ENCODE data around the gene UBFD1.
"Not testable (repeated sequence)": the region's sequence is repeated elsewhere in the genome, so short reads cannot be mapped to it uniquely, and the experiment has no call there.

The UBFD1 gene

DNA sequence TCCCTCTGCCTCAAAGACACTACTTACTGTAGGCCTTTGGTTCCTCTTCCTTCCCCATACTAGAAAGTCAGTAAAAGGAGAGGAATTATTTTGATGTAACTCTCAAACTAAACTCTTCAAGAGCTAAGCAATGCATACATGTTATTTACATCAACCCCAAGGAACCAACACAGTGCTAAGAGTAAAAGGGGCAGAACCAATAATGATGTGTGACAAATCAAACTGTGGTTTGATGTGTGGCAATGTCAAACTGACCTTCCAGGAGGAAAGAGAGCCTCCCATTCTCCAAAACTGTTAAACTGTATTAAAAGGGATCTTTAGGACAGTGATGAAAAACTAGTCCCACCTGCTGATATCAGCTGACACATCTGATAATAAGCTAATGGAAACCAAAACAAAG is 22.9 kb downstream of the UBFD1 start:
- DNase-seq (ENCODE audit: low read depth, low spot score): no peak
- H3K4me1 ChIP-seq (ENCODE audit: insufficient read depth, insufficient read length): no peaks in the 10 kb centered on the region
- peaks cover 74% of the 10 kb centered on the region for H3K36me3 ChIP-seq (ENCODE audit: insufficient read depth, insufficient read length, low read length)
- no peaks in the 10 kb centered on the region for H3K27me3 ChIP-seq (ENCODE audit: insufficient read depth, insufficient read length)
- TF ChIP-seq ZNF274 (IDR thresholded peaks at IDR 0.05; ENCODE audit: low read depth, low read length) (no peak), YY1 (IDR thresholded peaks at IDR 0.05; ENCODE audit: insufficient read depth, insufficient read length) (no peak), SUZ12 (IDR thresholded peaks at IDR 0.05; ENCODE audit: extremely low read depth, insufficient read depth, insufficient read length) (no peak)
- no peak overlapping the region for H3K9ac ChIP-seq (ENCODE audit: insufficient read length, low read depth)
- no peak overlapping the region for H3K4me3 ChIP-seq (ENCODE audit: insufficient read length, low read depth)
- no peaks in the 10 kb centered on the region for H3K9me3 ChIP-seq (ENCODE audit: insufficient read depth, low read length)

DNA sequence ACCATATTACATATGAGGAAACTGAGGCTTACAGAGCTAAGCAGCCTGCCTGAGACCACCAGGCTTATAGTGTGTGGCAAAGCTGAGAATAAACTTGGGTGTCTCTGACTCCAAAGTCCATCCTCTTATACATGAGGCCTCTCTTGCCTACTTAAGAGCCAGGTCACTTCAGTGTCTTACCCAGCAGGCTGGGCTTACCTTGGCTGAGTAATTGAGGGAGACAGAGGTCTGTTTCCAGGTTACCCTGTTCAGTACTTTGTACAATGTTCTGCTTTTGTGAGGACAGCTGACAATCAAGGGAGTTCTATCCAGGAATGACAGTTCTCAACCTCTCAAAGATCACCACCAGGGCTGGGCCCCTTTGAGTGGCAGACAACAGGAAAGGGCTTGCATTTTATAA is 24.2 kb downstream of the UBFD1 start:
- Histone ChIP-seq H3K9me3 (ENCODE audit: insufficient read depth, low read length) (no peaks in the 10 kb centered on the region), H3K4me1 (ENCODE audit: insufficient read depth, insufficient read length) (no peaks in the 10 kb centered on the region), H3K36me3 (ENCODE audit: insufficient read depth, insufficient read length, low read length) (peaks cover 74% of the 10 kb centered on the region)

DNA sequence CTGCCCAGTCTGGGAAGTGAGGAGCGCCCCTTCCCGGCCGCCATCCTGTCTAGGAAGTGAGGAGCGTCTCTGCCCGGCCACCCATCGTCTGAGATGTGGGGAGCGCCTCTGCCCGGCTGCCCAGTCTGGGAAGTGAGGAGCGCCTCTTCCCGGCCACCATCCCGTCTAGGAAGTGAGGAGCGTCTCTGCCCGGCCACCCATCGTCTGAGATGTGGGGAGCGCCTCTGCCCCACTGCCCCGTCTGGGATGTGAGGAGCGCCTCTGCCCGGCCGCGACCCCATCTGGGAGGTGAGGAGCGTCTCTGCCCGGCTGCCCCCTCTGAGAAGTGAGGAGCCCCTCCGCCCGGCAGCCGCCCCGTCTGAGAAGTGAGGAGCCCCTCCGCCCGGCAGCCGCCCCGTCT is 25.7 kb downstream of the UBFD1 start:
- not testable (repeated sequence) for DNase-seq (ENCODE audit: low read depth, low spot score); H3K9me3 ChIP-seq (ENCODE audit: insufficient read depth, low read length); H3K4me3 ChIP-seq (ENCODE audit: insufficient read length, low read depth); H3K27me3 ChIP-seq (ENCODE audit: insufficient read depth, insufficient read length); H3K4me1 ChIP-seq (ENCODE audit: insufficient read depth, insufficient read length); H3K9ac ChIP-seq (ENCODE audit: insufficient read length, low read depth)
- H3K36me3 ChIP-seq (ENCODE audit: insufficient read depth, insufficient read length, low read length): peaks cover 82% of the 10 kb centered on the region

More for the DNA sequence above, 24.2 kb downstream of the UBFD1 start:
- no peak overlapping the region for H3K4me3 ChIP-seq (ENCODE audit: insufficient read length, low read depth)
- no peak overlapping the region for H3K9ac ChIP-seq (ENCODE audit: insufficient read length, low read depth)
- H3K27me3 ChIP-seq (ENCODE audit: insufficient read depth, insufficient read length): no peaks in the 10 kb centered on the region
- no peak for TF ChIP-seq ZNF274 (IDR thresholded peaks at IDR 0.05; ENCODE audit: low read depth, low read length)
- TF ChIP-seq SUZ12 (IDR thresholded peaks at IDR 0.05; ENCODE audit: extremely low read depth, insufficient read depth, insufficient read length): no peak
- no peak for TF ChIP-seq YY1 (IDR thresholded peaks at IDR 0.05; ENCODE audit: insufficient read depth, insufficient read length)
- no peak for DNase-seq (ENCODE audit: low read depth, low spot score)

DNA sequence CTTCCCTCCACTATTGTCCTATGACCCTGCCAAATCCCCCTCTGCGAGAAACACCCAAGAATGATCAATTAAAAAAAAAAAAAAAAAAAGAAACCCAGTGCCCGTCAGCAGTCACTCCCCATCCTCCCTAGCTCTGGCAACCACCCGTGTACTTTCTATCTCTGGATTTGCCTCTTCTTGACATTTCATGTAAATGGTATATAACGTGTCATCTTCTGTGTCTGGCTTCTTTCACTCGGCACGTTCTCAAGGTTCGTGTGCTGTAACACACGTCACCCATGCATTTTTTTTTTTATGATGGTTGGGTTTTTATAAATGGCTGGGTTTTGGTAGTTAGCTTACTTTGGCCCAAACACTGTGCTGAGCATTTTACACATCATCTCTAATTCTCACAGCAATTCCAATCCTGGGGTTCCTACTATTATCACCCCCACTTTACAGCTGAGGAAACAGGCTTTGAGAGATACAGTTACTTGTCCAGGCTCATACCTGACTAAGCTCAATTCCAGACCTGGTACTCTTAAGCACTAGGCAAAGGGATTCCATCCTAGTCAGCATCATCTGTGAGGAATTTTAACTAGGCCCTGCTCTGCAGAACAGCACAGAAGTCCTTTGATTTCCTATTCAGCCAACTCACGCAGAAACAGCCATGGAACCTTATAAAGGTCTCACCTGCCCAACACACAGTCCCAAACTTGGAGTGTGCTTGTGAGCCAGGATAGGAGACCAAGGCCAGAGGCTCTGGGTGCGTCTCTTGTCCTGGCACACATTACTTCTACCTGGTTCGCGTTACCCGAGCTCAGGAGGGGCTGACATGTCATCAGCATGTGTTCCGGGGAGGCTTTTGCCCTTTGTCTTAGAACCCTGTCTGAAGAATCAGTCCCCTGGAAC is 26.9 kb downstream of the UBFD1 start:
- DNase-seq (ENCODE audit: low read depth, low spot score): no peak
- Histone ChIP-seq H3K4me1 (ENCODE audit: insufficient read depth, insufficient read length) (no peaks in the 10 kb centered on the region), H3K4me3 (ENCODE audit: insufficient read length, low read depth) (no peak overlapping the region), H3K9me3 (ENCODE audit: insufficient read depth, low read length) (no peaks in the 10 kb centered on the region), H3K9ac (ENCODE audit: insufficient read length, low read depth) (no peak overlapping the region), H3K27me3 (ENCODE audit: insufficient read depth, insufficient read length) (no peaks in the 10 kb centered on the region), H3K36me3 (ENCODE audit: insufficient read depth, insufficient read length, low read length) (peaks cover 84% of the 10 kb centered on the region)
- no peak for TF ChIP-seq ZNF274 (IDR thresholded peaks at IDR 0.05; ENCODE audit: low read depth, low read length)
- TF ChIP-seq SUZ12 (IDR thresholded peaks at IDR 0.05; ENCODE audit: extremely low read depth, insufficient read depth, insufficient read length): no peak
- no peak for TF ChIP-seq YY1 (IDR thresholded peaks at IDR 0.05; ENCODE audit: insufficient read depth, insufficient read length)

DNA sequence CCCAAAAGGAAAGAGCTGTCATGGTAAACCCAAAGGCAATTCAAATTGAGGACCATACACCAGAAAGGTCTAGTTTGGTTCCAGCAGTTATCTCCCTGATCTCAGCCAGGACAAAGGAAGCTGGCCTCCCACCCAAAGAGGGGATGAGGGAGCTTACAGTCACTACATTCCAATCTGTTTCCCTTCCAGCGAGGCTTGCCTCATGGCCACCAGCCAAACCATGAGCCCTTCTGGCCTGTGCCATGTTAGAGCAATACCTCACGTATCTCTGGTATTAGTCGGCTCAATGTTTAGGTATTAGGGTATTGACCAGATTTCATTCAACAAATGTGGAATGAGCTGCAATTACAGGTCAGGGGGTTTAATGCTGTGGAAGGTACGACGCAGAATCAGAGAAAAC is 30.2 kb downstream of the UBFD1 start:
- Histone ChIP-seq H3K27me3 (ENCODE audit: insufficient read depth, insufficient read length) (no peaks in the 10 kb centered on the region), H3K4me1 (ENCODE audit: insufficient read depth, insufficient read length) (no peaks in the 10 kb centered on the region), H3K4me3 (ENCODE audit: insufficient read length, low read depth) (no peak overlapping the region), H3K9me3 (ENCODE audit: insufficient read depth, low read length) (no peaks in the 10 kb centered on the region), H3K36me3 (ENCODE audit: insufficient read depth, insufficient read length, low read length) (peaks cover 86% of the 10 kb centered on the region), H3K9ac (ENCODE audit: insufficient read length, low read depth) (no peak overlapping the region)
- no peak for TF ChIP-seq ZNF274 (IDR thresholded peaks at IDR 0.05; ENCODE audit: low read depth, low read length)
- TF ChIP-seq SUZ12 (IDR thresholded peaks at IDR 0.05; ENCODE audit: extremely low read depth, insufficient read depth, insufficient read length): no peak
- TF ChIP-seq YY1 (IDR thresholded peaks at IDR 0.05; ENCODE audit: insufficient read depth, insufficient read length): no peak
- no peak for DNase-seq (ENCODE audit: low read depth, low spot score)

DNA sequence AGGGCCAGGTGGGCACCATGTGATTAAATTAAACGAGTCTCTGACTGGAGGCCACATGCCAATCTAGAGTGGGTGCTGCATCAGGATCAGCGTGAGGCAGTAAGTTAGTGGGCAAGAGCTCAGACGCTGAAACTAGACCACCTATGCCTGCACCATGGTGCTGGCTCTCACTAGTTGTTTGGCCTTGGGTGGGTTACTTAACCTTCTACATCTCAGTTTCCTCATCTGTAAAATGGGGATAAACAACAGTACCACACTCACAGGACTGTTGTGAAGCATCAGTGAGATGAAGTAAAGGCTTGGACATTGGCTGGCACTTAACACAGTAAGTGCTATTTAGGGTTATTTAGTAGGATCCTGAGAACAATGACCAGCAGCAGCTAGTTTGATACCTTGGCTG is 32.7 kb downstream of the UBFD1 start:
- H3K4me1 ChIP-seq (ENCODE audit: insufficient read depth, insufficient read length): no peaks in the 10 kb centered on the region
- peaks cover 95% of the 10 kb centered on the region for H3K36me3 ChIP-seq (ENCODE audit: insufficient read depth, insufficient read length, low read length)
- no peaks in the 10 kb centered on the region for H3K27me3 ChIP-seq (ENCODE audit: insufficient read depth, insufficient read length)
- H3K9me3 ChIP-seq (ENCODE audit: insufficient read depth, low read length): no peaks in the 10 kb centered on the region
- no peak overlapping the region for H3K4me3 ChIP-seq (ENCODE audit: insufficient read length, low read depth)
- DNase-seq (ENCODE audit: low read depth, low spot score): no peak
- TF ChIP-seq SUZ12 (IDR thresholded peaks at IDR 0.05; ENCODE audit: extremely low read depth, insufficient read depth, insufficient read length): no peak
- no peak for TF ChIP-seq ZNF274 (IDR thresholded peaks at IDR 0.05; ENCODE audit: low read depth, low read length)
- TF ChIP-seq YY1 (IDR thresholded peaks at IDR 0.05; ENCODE audit: insufficient read depth, insufficient read length): no peak
- no peak overlapping the region for H3K9ac ChIP-seq (ENCODE audit: insufficient read length, low read depth)

DNA sequence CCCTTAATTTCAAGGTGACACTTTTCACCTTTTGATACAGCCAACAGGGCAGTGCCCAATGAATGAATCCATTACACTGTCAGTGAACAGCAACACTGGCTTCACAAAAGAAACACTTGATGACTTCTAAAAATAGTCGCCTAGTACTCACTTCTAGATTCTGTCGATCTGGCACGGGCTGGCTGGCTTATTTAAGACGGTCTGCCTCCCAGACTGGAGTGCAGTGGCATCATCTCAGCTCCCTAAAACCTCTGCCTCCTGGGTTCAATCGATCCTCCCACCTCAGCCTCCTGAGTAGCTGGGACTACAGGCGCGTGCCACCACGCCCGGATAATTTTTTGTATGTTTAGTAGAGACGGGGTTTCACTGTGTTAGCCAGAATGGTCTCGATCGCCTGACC is 36.7 kb downstream of the UBFD1 start:
- Histone ChIP-seq H3K4me1 (ENCODE audit: insufficient read depth, insufficient read length) (peaks cover 2% of the 10 kb centered on the region), H3K36me3 (ENCODE audit: insufficient read depth, insufficient read length, low read length) (peaks cover 58% of the 10 kb centered on the region), H3K27me3 (ENCODE audit: insufficient read depth, insufficient read length) (no peaks in the 10 kb centered on the region), H3K9ac (ENCODE audit: insufficient read length, low read depth) (no peak overlapping the region), H3K4me3 (ENCODE audit: insufficient read length, low read depth) (no peak overlapping the region), H3K9me3 (ENCODE audit: insufficient read depth, low read length) (no peaks in the 10 kb centered on the region)
- no peak for TF ChIP-seq ZNF274 (IDR thresholded peaks at IDR 0.05; ENCODE audit: low read depth, low read length)
- no peak for TF ChIP-seq SUZ12 (IDR thresholded peaks at IDR 0.05; ENCODE audit: extremely low read depth, insufficient read depth, insufficient read length)
- no peak for TF ChIP-seq YY1 (IDR thresholded peaks at IDR 0.05; ENCODE audit: insufficient read depth, insufficient read length)
- no peak for DNase-seq (ENCODE audit: low read depth, low spot score)

Measured in NT2/D1 (cell line).